ENCODE measurements around the gene LBH. TPM values are rescaled to one million over a fixed set of nuclear protein-coding genes. Genes with fewer than 3 reads are reported as not detected.

Gene LBH
- total and polyA plus RNA-seq, 8 donors: 6.6 to 39.8 (median 17.0) TPM

DNA sequence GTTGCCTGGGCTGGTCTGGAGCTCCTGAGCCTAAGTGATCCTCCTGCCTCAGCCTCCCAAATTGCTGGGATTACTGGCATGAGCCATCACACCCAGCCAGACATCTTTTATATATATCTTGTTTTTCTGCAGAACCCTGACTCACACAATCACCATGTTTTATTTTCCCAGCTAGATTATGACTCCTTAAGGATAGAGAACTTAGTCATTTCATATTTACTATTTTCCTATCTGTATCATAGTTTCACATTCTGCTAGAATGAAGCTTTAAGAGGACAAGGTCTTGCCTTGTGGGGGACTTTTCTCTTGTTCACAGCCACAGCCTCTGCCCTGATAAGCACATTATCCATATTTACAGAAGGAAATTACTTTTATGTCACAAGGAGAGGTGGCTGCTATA is 73.9 kb downstream of the LBH start:
- TF ChIP-seq POLR2A (IDR thresholded peaks at IDR 0.05): no peak
- no peak for TF ChIP-seq EP300 (IDR thresholded peaks at IDR 0.05)
- no peak for TF ChIP-seq CTCF (IDR thresholded peaks at IDR 0.05)
- no peak for TF ChIP-seq POLR2AphosphoS5 (IDR thresholded peaks at IDR 0.05)
- Histone ChIP-seq H3K27me3 (no peaks in the 10 kb centered on the region), H3K4me1 (peaks cover 0 to 19% (median 9%) of the 10 kb centered on the region in 4 donors), H3K36me3 (no peaks in the 10 kb centered on the region), H3K4me3 (no peak overlapping the region), H3K27ac (no peak overlapping the region), H3K9me3 (no peaks in the 10 kb centered on the region)
- intact Hi-C loops (cut with DNase I; ENCODE audit: low total_unique reads): no loop called here
- DNase-seq: no peak

DNA sequence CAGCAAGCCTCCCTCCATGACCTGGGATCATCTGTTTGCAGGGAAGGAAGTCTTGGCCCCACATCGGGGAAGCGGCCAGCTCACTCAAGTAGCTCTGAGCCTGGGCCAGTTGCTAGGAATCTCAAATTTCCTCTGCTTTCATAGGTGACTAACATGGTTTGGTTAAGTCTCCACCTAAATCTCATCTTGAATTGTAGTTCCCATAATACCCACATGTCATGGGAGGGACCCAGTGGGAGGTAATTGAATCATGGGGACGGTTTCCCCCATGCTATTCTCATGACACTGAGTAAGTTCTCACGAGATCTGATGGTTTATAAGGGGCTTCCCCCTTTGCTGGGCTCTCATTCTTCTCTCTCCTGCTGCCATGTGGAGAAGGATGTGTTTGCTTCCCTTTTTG is 75.2 kb downstream of the LBH start:
- Histone ChIP-seq H3K9me3 (no peaks in the 10 kb centered on the region), H3K4me3 (no peak overlapping the region), H3K27ac (no peak overlapping the region), H3K36me3 (no peaks in the 10 kb centered on the region), H3K27me3 (no peaks in the 10 kb centered on the region), H3K4me1 (peaks cover 0 to 6% (median 3%) of the 10 kb centered on the region in 4 donors)
- intact Hi-C loops (cut with DNase I; ENCODE audit: low total_unique reads): no loop called here
- no peak for DNase-seq
- no peak for TF ChIP-seq CTCF (IDR thresholded peaks at IDR 0.05)
- no peak for TF ChIP-seq POLR2A (IDR thresholded peaks at IDR 0.05)
- TF ChIP-seq POLR2AphosphoS5 (IDR thresholded peaks at IDR 0.05): no peak
- TF ChIP-seq EP300 (IDR thresholded peaks at IDR 0.05): no peak
- WGBS, 5 donors: 87 to 96% (median 90%) methylated on average over 4 of the region's 4 CpGs

DNA sequence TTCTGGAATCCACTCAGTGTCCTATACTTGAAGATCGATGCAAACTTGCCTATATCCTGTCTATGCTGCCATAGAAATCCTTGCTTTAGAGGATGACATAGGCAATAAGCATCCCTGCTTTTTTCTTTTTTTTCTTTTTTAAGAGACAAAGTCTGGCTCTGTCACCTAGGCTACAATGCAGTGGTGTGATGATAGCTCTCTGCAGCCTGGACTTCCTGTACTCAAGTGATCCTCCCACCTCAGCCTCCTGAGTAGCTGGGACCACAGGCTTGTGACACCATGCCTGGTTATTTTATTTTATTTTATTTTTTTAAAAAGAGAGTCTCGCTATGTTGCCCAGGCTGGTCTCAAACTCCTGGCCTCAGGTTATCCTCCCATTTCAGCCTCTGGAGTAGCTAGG is 76.9 kb downstream of the LBH start:
- Histone ChIP-seq H3K27me3 (no peaks in the 10 kb centered on the region), H3K4me1 (no peaks in the 10 kb centered on the region), H3K4me3 (no peak overlapping the region), H3K36me3 (no peaks in the 10 kb centered on the region), H3K27ac (no peak overlapping the region), H3K9me3 (no peaks in the 10 kb centered on the region)
- intact Hi-C loops (cut with DNase I; ENCODE audit: low total_unique reads): no loop called here
- DNase-seq: no peak
- WGBS, 5 donors: 89 to 99% (median 98%) methylated on average over 2 of the region's 2 CpGs
- TF ChIP-seq POLR2A (IDR thresholded peaks at IDR 0.05): no peak
- TF ChIP-seq POLR2AphosphoS5 (IDR thresholded peaks at IDR 0.05): no peak
- no peak for TF ChIP-seq CTCF (IDR thresholded peaks at IDR 0.05)
- no peak for TF ChIP-seq EP300 (IDR thresholded peaks at IDR 0.05)

Small RNAs within 50 kb of the gene (small RNA-seq; reads per million reads assigned to genes)
- gene SNORA10B: 0 reads per million in 4 donors

Other genes starting within 250 kb of the LBH start
- gene YPEL5, start 84.5 kb upstream of the LBH start, total RNA-seq: 100 to 1,000 TPM in 2 of 5 donors, 10 to 100 TPM in 3; 17.7 to 192 (median 72.4) TPM
- gene YPEL5, start 84.5 kb upstream of the LBH start, polyA plus RNA-seq: 100 to 1,000 TPM in 1 of 3 donors, 10 to 100 TPM in 2; 53.6 to 103 (median 63.4) TPM
- gene LCLAT1, start 215.7 kb downstream of the LBH start, total RNA-seq: 10 to 100 TPM in 4 of 5 donors, 1 to 10 TPM in 1; 7.5 to 51.3 (median 21.1) TPM
- 1 to 10 TPM in 2 of 3 donors, under 1 TPM in 1; 0.76 to 2.2 (median 1.8) TPM for gene LCLAT1, start 215.7 kb downstream of the LBH start, polyA plus RNA-seq